GM19043 (cell line): ENCODE measurements around the gene METTL6.
A peak's percentile ranks its signal among the peaks of the same experiment; 100 is the strongest.
"Not testable (repeated sequence)": the region's sequence is repeated elsewhere in the genome, so short reads cannot be mapped to it uniquely, and the experiment has no call there.

Experiments
- ATAC-seq: cut with Tn5 transposase; IDR thresholded peaks from one replicate; pipeline ENCODE4 v1.9.1; 2021; ENCODE audit warnings: low read depth; ENCODE audit not compliant: unreplicated experiment

METTL6 gene

GRCh38 chr3:15375461-15376000 is 51.8 kb downstream of the METTL6 start:
- no peak for ATAC-seq

- no peak for ATAC-seq
Measured at GRCh38 chr3:15372918-15373317, 54.4 kb downstream of the METTL6 start.

- no peak for ATAC-seq
Measured at GRCh38 chr3:15368561-15369135, 58.7 kb downstream of the METTL6 start.

GRCh38 chr3:15367059-15367458 is 60.3 kb downstream of the METTL6 start:
- no peak for ATAC-seq

GRCh38 chr3:15364078-15364477 is 63.3 kb downstream of the METTL6 start:
- not testable (repeated sequence) for ATAC-seq

- peak; percentile 83 for ATAC-seq
Measured at GRCh38 chr3:15361494-15362214, 65.7 kb downstream of the METTL6 start.

- no peak for ATAC-seq
Measured at GRCh38 chr3:15360788-15361493, 66.4 kb downstream of the METTL6 start.
